Measurements from ENCODE around the gene ATG10. TPM values are rescaled to one million over a fixed set of nuclear protein-coding genes. Genes with fewer than 3 reads are reported as not detected.
A peak's percentile ranks its signal among the peaks of the same experiment; 100 is the strongest.
"Not testable (repeated sequence)": the region's sequence is repeated elsewhere in the genome, so short reads cannot be mapped to it uniquely, and the experiment has no call there.

ATG10 gene
- total RNA-seq, 1 experiment from 2014 or later, result 34.5 TPM

- H3K27me3 ChIP-seq (ENCODE audit: control insufficient read depth, insufficient read depth, low read length); H3K4me3 ChIP-seq (ENCODE audit: insufficient read depth, low read depth, low read length); H3K36me3 ChIP-seq (replicated peaks; ENCODE audit: control insufficient read depth, insufficient read depth, low read length); DNase-seq: not testable (repeated sequence)
These were observed 38.0 kb downstream of the ATG10 start for GRCh38 chr5:82009869-82010268.

DNA sequence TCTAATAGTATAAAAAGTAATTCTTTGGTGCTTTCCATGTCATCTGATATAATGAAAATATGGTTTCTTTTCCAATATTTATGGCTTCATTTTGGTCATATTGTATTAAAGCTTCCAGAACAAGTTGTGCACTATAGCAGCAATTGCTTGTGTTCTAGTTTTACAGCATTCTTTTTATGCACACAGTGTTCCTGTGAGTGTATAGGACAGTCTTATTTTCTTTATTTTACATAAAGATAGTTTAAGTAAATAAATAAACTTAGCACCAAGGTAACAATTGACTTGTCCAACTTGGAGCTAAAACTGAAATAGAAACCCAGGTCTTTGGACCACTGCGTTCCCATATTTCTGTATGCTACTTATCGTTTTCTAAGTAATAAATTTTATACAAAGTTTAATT, 38.9 kb downstream of the ATG10 start:
- no peak overlapping the region for H3K4me3 ChIP-seq (ENCODE audit: insufficient read depth, low read depth, low read length)
- DNase-seq, result no peak
- H3K36me3 ChIP-seq (replicated peaks; ENCODE audit: control insufficient read depth, insufficient read depth, low read length), result no peaks in the 10 kb centered on the region; the same call in 1 of the 2 replicates
- H3K27me3 ChIP-seq (ENCODE audit: control insufficient read depth, insufficient read depth, low read length), result no peaks in the 10 kb centered on the region

DNA sequence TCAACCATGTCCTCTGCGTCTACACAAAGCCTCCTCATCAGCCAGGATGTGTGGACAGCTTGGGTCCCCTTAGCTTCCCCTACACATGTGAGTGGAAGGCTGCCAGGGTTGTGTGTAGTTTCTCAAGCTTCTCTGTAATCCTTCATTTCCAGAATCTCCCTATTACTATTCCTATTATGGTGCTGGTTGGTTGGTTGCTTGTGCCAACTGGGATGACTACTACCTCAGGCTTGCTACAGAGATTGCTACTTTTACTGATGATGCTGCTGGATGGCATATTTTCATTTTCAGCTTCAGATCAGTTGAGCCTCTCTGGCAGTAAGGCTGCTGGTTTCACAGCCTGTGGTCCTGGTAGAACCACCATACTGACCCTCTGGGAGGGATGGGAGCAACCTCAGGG, 39.9 kb downstream of the ATG10 start:
- H3K36me3 ChIP-seq (replicated peaks; ENCODE audit: control insufficient read depth, insufficient read depth, low read length), result no peaks in the 10 kb centered on the region; the same call in 1 of the 2 replicates
- no peak for DNase-seq
- no peak overlapping the region for H3K4me3 ChIP-seq (ENCODE audit: insufficient read depth, low read depth, low read length)
- no peaks in the 10 kb centered on the region for H3K27me3 ChIP-seq (ENCODE audit: control insufficient read depth, insufficient read depth, low read length)

DNA sequence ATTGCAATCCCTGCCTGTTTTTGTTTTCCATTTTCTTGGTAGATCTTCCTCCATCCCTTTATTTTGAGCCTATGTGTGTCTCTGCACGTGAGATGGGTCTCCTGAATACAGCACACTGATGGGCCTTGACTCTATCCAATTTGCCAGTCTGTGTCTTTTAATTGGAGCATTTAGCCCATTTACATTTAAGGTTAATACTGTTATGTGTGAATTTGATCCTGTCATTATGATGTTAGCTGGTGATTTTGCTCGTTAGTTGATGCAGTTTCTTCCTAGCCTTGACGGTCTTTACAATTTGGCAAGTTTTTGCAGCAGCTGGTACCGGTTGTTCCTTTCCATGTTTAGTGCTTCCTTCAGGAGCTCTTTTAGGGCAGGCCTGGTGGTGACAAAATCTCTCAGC, 42.8 kb downstream of the ATG10 start:
- DNase-seq; H3K36me3 ChIP-seq (replicated peaks; ENCODE audit: control insufficient read depth, insufficient read depth, low read length); H3K4me3 ChIP-seq (ENCODE audit: insufficient read depth, low read depth, low read length); H3K27me3 ChIP-seq (ENCODE audit: control insufficient read depth, insufficient read depth, low read length): not testable (repeated sequence)

DNA sequence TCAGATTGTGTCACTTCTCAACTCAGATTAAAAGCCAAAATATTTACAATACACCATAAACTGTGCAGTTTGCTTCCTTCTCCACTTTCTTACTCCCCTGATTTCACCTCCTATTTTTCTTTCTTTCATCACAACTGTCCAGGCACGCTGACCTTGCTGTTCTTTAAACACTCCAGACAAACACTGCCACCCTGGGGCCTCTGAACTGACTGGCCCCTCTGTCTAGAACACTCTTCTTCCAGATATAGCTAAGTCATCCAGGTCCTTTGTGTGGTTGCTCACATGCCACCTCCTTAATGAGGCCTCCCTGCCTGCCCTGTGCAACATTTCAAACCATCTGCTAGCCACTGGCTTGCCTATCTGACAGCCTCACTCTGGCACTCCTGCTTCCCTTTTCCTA, 46.6 kb downstream of the ATG10 start:
- no peak for DNase-seq
- Histone ChIP-seq H3K36me3 (replicated peaks; ENCODE audit: control insufficient read depth, insufficient read depth, low read length) (no peaks in the 10 kb centered on the region), H3K27me3 (ENCODE audit: control insufficient read depth, insufficient read depth, low read length) (no peaks in the 10 kb centered on the region), H3K4me3 (ENCODE audit: insufficient read depth, low read depth, low read length) (no peak overlapping the region)

- Histone ChIP-seq H3K4me3 (ENCODE audit: insufficient read depth, low read depth, low read length) (no peak overlapping the region), H3K27me3 (ENCODE audit: control insufficient read depth, insufficient read depth, low read length) (no peaks in the 10 kb centered on the region), H3K36me3 (replicated peaks; ENCODE audit: control insufficient read depth, insufficient read depth, low read length) (no peaks in the 10 kb centered on the region)
- DNase-seq, result no peak
These were observed 47.7 kb downstream of the ATG10 start for GRCh38 chr5:82019342-82020138.

- Histone ChIP-seq H3K36me3 (replicated peaks; ENCODE audit: control insufficient read depth, insufficient read depth, low read length) (no peaks in the 10 kb centered on the region), H3K27me3 (ENCODE audit: control insufficient read depth, insufficient read depth, low read length) (no peaks in the 10 kb centered on the region), H3K4me3 (ENCODE audit: insufficient read depth, low read depth, low read length) (no peak overlapping the region)
- no peak for DNase-seq
These were observed 50.7 kb downstream of the ATG10 start for GRCh38 chr5:82022499-82022898.

DNA sequence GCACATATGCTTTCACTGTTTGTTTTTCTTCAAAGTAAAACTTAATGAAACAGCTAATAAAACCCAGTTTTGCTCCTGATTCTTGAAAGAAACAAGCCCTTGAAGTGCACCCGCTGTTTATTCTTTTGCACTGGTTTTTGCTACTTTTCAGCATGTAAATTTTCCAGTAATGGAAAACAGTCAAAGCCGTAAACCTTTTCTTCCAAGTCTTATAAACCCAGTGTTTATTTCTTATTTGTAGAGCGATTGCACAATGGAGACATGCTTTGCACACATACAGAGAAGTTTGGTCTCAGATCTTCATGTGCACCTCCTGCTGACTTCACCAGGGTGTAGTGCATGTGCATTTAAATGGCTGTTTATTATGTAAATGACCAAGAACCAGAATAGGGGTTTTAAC, 51.8 kb downstream of the ATG10 start:
- DNase-seq, result no peak
- no peak overlapping the region for H3K4me3 ChIP-seq (ENCODE audit: insufficient read depth, low read depth, low read length)

GRCh38 chr5:82031220-82032119, 59.6 kb downstream of the ATG10 start:
- Histone ChIP-seq H3K36me3 (replicated peaks; ENCODE audit: control insufficient read depth, insufficient read depth, low read length) (no peaks in the 10 kb centered on the region), H3K27me3 (ENCODE audit: control insufficient read depth, insufficient read depth, low read length) (no peaks in the 10 kb centered on the region), H3K4me3 (ENCODE audit: insufficient read depth, low read depth, low read length) (no peak overlapping the region)
- peak; percentile 50 for DNase-seq

More for the DNA sequence above, 51.8 kb downstream of the ATG10 start:
- Histone ChIP-seq H3K36me3 (replicated peaks; ENCODE audit: control insufficient read depth, insufficient read depth, low read length) (no peaks in the 10 kb centered on the region), H3K27me3 (ENCODE audit: control insufficient read depth, insufficient read depth, low read length) (no peaks in the 10 kb centered on the region)

DNA sequence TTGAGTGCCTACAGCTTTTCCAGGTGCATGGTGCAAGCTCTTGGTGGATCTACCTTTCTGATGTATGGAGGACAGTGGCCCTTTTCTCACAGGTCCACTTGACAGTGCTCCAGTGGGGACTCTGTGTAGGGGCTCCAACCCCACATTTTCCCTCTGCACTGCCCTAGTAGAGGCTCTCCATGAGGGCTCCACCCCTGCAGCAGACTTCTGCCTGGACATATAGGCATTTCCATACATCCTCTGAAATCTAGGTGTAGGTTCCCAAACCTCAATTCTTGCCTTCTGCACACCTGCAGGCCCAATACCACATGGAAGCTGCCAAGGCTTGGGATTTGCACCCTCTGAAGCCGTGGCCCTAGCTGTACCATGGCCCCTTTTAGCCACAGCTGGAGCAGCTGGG, 71.1 kb downstream of the ATG10 start:
- DNase-seq; H3K27me3 ChIP-seq (ENCODE audit: control insufficient read depth, insufficient read depth, low read length); H3K4me3 ChIP-seq (ENCODE audit: insufficient read depth, low read depth, low read length); H3K36me3 ChIP-seq (replicated peaks; ENCODE audit: control insufficient read depth, insufficient read depth, low read length): not testable (repeated sequence)

- no peak for DNase-seq
- no peaks in the 10 kb centered on the region; the same call in 1 of the 2 replicates for H3K36me3 ChIP-seq (replicated peaks; ENCODE audit: control insufficient read depth, insufficient read depth, low read length)
- no peaks in the 10 kb centered on the region for H3K27me3 ChIP-seq (ENCODE audit: control insufficient read depth, insufficient read depth, low read length)
- no peak overlapping the region for H3K4me3 ChIP-seq (ENCODE audit: insufficient read depth, low read depth, low read length)
These were observed 72.2 kb downstream of the ATG10 start for GRCh38 chr5:82044010-82044409.

GRCh38 chr5:82045554-82046275, 73.9 kb downstream of the ATG10 start:
- no peaks in the 10 kb centered on the region for H3K27me3 ChIP-seq (ENCODE audit: control insufficient read depth, insufficient read depth, low read length)
- H3K36me3 ChIP-seq (replicated peaks; ENCODE audit: control insufficient read depth, insufficient read depth, low read length), result no peaks in the 10 kb centered on the region; the same call in 1 of the 2 replicates
- H3K4me3 ChIP-seq (ENCODE audit: insufficient read depth, low read depth, low read length), result no peak overlapping the region
- no peak for DNase-seq

- Histone ChIP-seq H3K4me3 (ENCODE audit: insufficient read depth, low read depth, low read length) (no peak overlapping the region), H3K27me3 (ENCODE audit: control insufficient read depth, insufficient read depth, low read length) (no peaks in the 10 kb centered on the region)
- DNase-seq, result no peak
These were observed 74.4 kb downstream of the ATG10 start for GRCh38 chr5:82046276-82046647.

GRCh38 chr5:82050955-82051354, 79.1 kb downstream of the ATG10 start:
- Histone ChIP-seq H3K27me3 (ENCODE audit: control insufficient read depth, insufficient read depth, low read length) (no peaks in the 10 kb centered on the region), H3K4me3 (ENCODE audit: insufficient read depth, low read depth, low read length) (no peak overlapping the region), H3K36me3 (replicated peaks; ENCODE audit: control insufficient read depth, insufficient read depth, low read length) (no peaks in the 10 kb centered on the region)
- DNase-seq, result no peak

More at GRCh38 chr5:82046276-82046647, 74.4 kb downstream of the ATG10 start:
- H3K36me3 ChIP-seq (replicated peaks; ENCODE audit: control insufficient read depth, insufficient read depth, low read length), result no peaks in the 10 kb centered on the region; the same call in 1 of the 2 replicates
